ENCODE measurements around the gene ADAMTS12.
"Not testable (repeated sequence)": the region's sequence is repeated elsewhere in the genome, so short reads cannot be mapped to it uniquely, and the experiment has no call there.

The ADAMTS12 gene

GRCh38 chr5:33530183-33531036, 361.4 kb downstream of the ADAMTS12 start:
- no peak for DNase-seq (ENCODE audit: low read depth)

GRCh38 chr5:33527696-33528095, 364.1 kb downstream of the ADAMTS12 start:
- no peak for DNase-seq (ENCODE audit: low read depth)

GRCh38 chr5:33526755-33527154, 365.0 kb downstream of the ADAMTS12 start:
- DNase-seq (ENCODE audit: low read depth): no peak

- no peak for DNase-seq (ENCODE audit: low read depth)
Measured at GRCh38 chr5:33524476-33524875, 367.3 kb downstream of the ADAMTS12 start.

- DNase-seq (ENCODE audit: low read depth): no peak
Measured at GRCh38 chr5:33523208-33523771, 368.5 kb downstream of the ADAMTS12 start.

GRCh38 chr5:33516421-33516820, 375.4 kb downstream of the ADAMTS12 start:
- DNase-seq (ENCODE audit: low read depth): no peak

- not testable (repeated sequence) for DNase-seq (ENCODE audit: low read depth)
Measured at GRCh38 chr5:33515366-33515765, 376.4 kb downstream of the ADAMTS12 start.

- DNase-seq (ENCODE audit: low read depth): no peak
Measured at GRCh38 chr5:33513462-33514185, 378.2 kb downstream of the ADAMTS12 start.

- no peak for DNase-seq (ENCODE audit: low read depth)
Measured at GRCh38 chr5:33509036-33509435, 382.8 kb downstream of the ADAMTS12 start.

GRCh38 chr5:33507426-33507825, 384.4 kb downstream of the ADAMTS12 start:
- DNase-seq (ENCODE audit: low read depth): no peak

GRCh38 chr5:33504570-33504969, 387.2 kb downstream of the ADAMTS12 start:
- DNase-seq (ENCODE audit: low read depth): no peak

- no peak for DNase-seq (ENCODE audit: low read depth)
Measured at GRCh38 chr5:33501899-33502298, 389.9 kb downstream of the ADAMTS12 start.

- DNase-seq (ENCODE audit: low read depth): no peak
Measured at GRCh38 chr5:33501260-33501659, 390.5 kb downstream of the ADAMTS12 start.

GRCh38 chr5:33494466-33494865, 397.3 kb downstream of the ADAMTS12 start:
- no peak for DNase-seq (ENCODE audit: low read depth)

- no peak for DNase-seq (ENCODE audit: low read depth)
Measured at GRCh38 chr5:33491941-33492340, 399.8 kb downstream of the ADAMTS12 start.

GRCh38 chr5:33490071-33490665, 401.6 kb downstream of the ADAMTS12 start:
- no peak for DNase-seq (ENCODE audit: low read depth)

- no peak for DNase-seq (ENCODE audit: low read depth)
Measured at GRCh38 chr5:33489481-33490067, 402.2 kb downstream of the ADAMTS12 start.

GRCh38 chr5:33488558-33489355, 403.0 kb downstream of the ADAMTS12 start:
- no peak for DNase-seq (ENCODE audit: low read depth)

GRCh38 chr5:33487236-33487635, 404.6 kb downstream of the ADAMTS12 start:
- no peak for DNase-seq (ENCODE audit: low read depth)

- DNase-seq (ENCODE audit: low read depth): no peak
Measured at GRCh38 chr5:33482335-33482734, 409.5 kb downstream of the ADAMTS12 start.

- DNase-seq (ENCODE audit: low read depth): no peak
Measured at GRCh38 chr5:33480876-33481275, 410.9 kb downstream of the ADAMTS12 start.

Measured in stimulated activated CD8-positive, alpha-beta memory T cell treated with anti-CD3 and anti-CD28 coated beads, Interleukin-15, amount 100 ng/mL, for 24 hours (primary cell).